A549 (cell line): ENCODE data around the gene C10orf90. TPM values are rescaled to one million over a fixed set of nuclear protein-coding genes. Genes with fewer than 3 reads are reported as not detected.

Experiments used
- ATAC-seq, 2 experiments: fragments of 200-7000 bp in 1 of 2; fragments of >200 bp in 1 of 2; cut with Nextera tagmentation in 1 of 2; cut with Tn5 transposase in 1 of 2; 3 replicates each; pipeline versions ENCODE4 v1.8.0 to v1.9.1; 2018 to 2020; ENCODE audit warnings: mild to moderate bottlenecking in 1 of 2, moderate library complexity in 1 of 2
- CTCF ChIA-PET: fragments of 300-600 bp; sonication (Branson Sonifier 250); formaldehyde crosslinking; extraction: SDS; loops from one replicate; lab custom pipeline; 2021; ENCODE audit warnings: antibody characterized with exemption, inconsistent platforms; lab: Yijun Ruan, JAX
- POLR2A ChIA-PET: fragments of 350-600 bp; formaldehyde crosslinking; extraction: SDS; loops from one replicate; lab custom pipeline; 2021; ENCODE audit warnings: antibody characterized with exemption, inconsistent platforms; lab: Yijun Ruan, JAX
- DNase-seq, 2 experiments: peaks; one replicate each; pipeline versions ENCODE4 v3.0.0 to v3.0.0-alpha.2; 2011 to 2016; ENCODE audit warnings: low read depth in 1 of 2, low spot score in 1 of 2
- FAIRE-seq: peaks from 2 replicates; lab custom pipeline; 2011; peaks lifted over from hg19 to GRCh38; lab: Jason Lieb, UNC
- H3K27ac ChIP-seq, 2 experiments: fragments of >200 bp; sonication (Bioruptor Twin); formaldehyde crosslinking; 3 replicates each; pipeline ENCODE4 v1.5.1; 2016 to 2017
- H3K4me1 ChIP-seq: fragments of >200 bp; sonication (Bioruptor Twin); formaldehyde crosslinking; 3 replicates; pipeline ENCODE4 v1.6.1; 2016
- H3K4me2 ChIP-seq: fragments of >200 bp; sonication (Bioruptor Twin); formaldehyde crosslinking; 3 replicates; pipeline ENCODE4 v1.6.1; 2016
- H3K4me3 ChIP-seq: fragments of >200 bp; sonication (Bioruptor Twin); formaldehyde crosslinking; 3 replicates; pipeline ENCODE4 v1.5.1; 2016
- H3K9me3 ChIP-seq: fragments of >200 bp; sonication (Bioruptor Twin); formaldehyde crosslinking; 3 replicates; pipeline ENCODE4 v1.6.1; 2016
- CBX2 ChIP-seq: fragments of 200-600 bp; sonication (generic); IDR thresholded peaks from 2 replicates; pipeline ENCODE4 v1.6.1; 2016; ENCODE audit warnings: low read depth, mild to moderate bottlenecking, borderline replicate concordance
- CEBPB ChIP-seq, 2 experiments: fragments of >200 bp in 1 of 2; sonication (Bioruptor Twin) in 1 of 2; formaldehyde crosslinking in 1 of 2; IDR thresholded peaks; 2 replicates each; pipeline ENCODE4 v1.6.1; 2012 to 2016
- EHMT2 ChIP-seq: fragments of 200-600 bp; sonication (generic); IDR thresholded peaks from 2 replicates; pipeline ENCODE4 v1.6.1; 2016; ENCODE audit warnings: antibody characterized with exemption, low read depth, mild to moderate bottlenecking, moderate library complexity
- ESRRA ChIP-seq: fragments of 150-350 bp; IDR thresholded peaks from 2 replicates; pipeline ENCODE4 v1.6.1; 2014; ENCODE audit warnings: mild to moderate bottlenecking, low read length, borderline replicate concordance
- FOXS1 ChIP-seq: fragments of 250-450 bp; sonication (Bioruptor Pico); IDR thresholded peaks from 2 replicates; pipeline ENCODE4 v1.5.0; 2020; ENCODE audit warnings: mild to moderate bottlenecking, moderate library complexity
- GATA3 ChIP-seq: IDR thresholded peaks from 2 replicates; pipeline ENCODE4 v1.6.1; 2012; ENCODE audit warnings: borderline replicate concordance
- HEYL ChIP-seq: fragments of 250-450 bp; sonication (Bioruptor Pico); IDR thresholded peaks from 2 replicates; pipeline ENCODE4 v1.8.0; 2021; ENCODE audit warnings: mild to moderate bottlenecking, moderate library complexity
- HOXA7 ChIP-seq: fragments of 250-450 bp; sonication (Bioruptor Pico); IDR thresholded peaks from 2 replicates; pipeline ENCODE4 v1.5.0; 2020; ENCODE audit warnings: mild to moderate bottlenecking, moderate library complexity
- HOXB13 ChIP-seq: fragments of 250-450 bp; sonication (Bioruptor Pico); IDR thresholded peaks from 2 replicates; pipeline ENCODE4 v1.5.0; 2020; ENCODE audit warnings: low read depth, mild to moderate bottlenecking, moderate library complexity
- HOXB5 ChIP-seq: fragments of 250-450 bp; sonication (Bioruptor Pico); IDR thresholded peaks from 2 replicates; pipeline ENCODE4 v1.5.0; 2020; ENCODE audit warnings: mild to moderate bottlenecking, moderate library complexity
- JUNB ChIP-seq: fragments of >200 bp; sonication (Bioruptor Twin); formaldehyde crosslinking; IDR thresholded peaks from 2 replicates; pipeline ENCODE4 v1.6.1; 2016
- MAZ ChIP-seq: fragments of 150-350 bp; IDR thresholded peaks from 2 replicates; pipeline ENCODE4 v1.6.1; 2014; ENCODE audit warnings: antibody characterized with exemption, low read depth, low read length, borderline replicate concordance
- NR3C1 ChIP-seq: fragments of >200 bp; sonication (Bioruptor Twin); formaldehyde crosslinking; IDR thresholded peaks from 3 replicates; pipeline ENCODE4 v1.6.1; 2017
- PHF8 ChIP-seq: fragments of 200-600 bp; sonication (generic); IDR thresholded peaks from 2 replicates; pipeline ENCODE4 v1.6.1; 2016; ENCODE audit warnings: low read depth, mild to moderate bottlenecking, antibody characterized with exemption, moderate library complexity, borderline replicate concordance
- POLR2AphosphoS2 ChIP-seq: conservative IDR thresholded peaks from 2 replicates; pipeline ENCODE4 v1.6.1; 2012; ENCODE audit warnings: low read length, improper control_type of control experiment, inconsistent platforms
- RARB ChIP-seq: fragments of 250-450 bp; sonication (Bioruptor Pico); IDR thresholded peaks from 2 replicates; pipeline ENCODE4 v1.8.0; 2021; ENCODE audit warnings: mild to moderate bottlenecking, moderate library complexity
- REST ChIP-seq: fragments of 200-600 bp; sonication (generic); IDR thresholded peaks from 2 replicates; pipeline ENCODE4 v1.6.1; 2016; ENCODE audit warnings: antibody characterized with exemption, mild to moderate bottlenecking, moderate library complexity
- RFX5 ChIP-seq: fragments of 450-650 bp; IDR thresholded peaks from 2 replicates; pipeline ENCODE4 v1.7.1; 2014; ENCODE audit warnings: antibody characterized with exemption, mild to moderate bottlenecking, moderate library complexity
- TFCP2L1 ChIP-seq: fragments of 250-450 bp; sonication (Bioruptor Pico); IDR thresholded peaks from 2 replicates; pipeline ENCODE4 v1.5.0; 2021; ENCODE audit warnings: mild to moderate bottlenecking
- TP53 ChIP-seq: fragments of 250-450 bp; sonication (Bioruptor Pico); IDR thresholded peaks from 2 replicates; pipeline ENCODE4 v1.5.0; 2021; ENCODE audit warnings: mild to moderate bottlenecking, moderate library complexity
- USF2 ChIP-seq: fragments of 450-650 bp; IDR thresholded peaks from 2 replicates; pipeline ENCODE4 v1.6.1; 2014; ENCODE audit warnings: antibody characterized with exemption
- ZC3H11A ChIP-seq: fragments of 450-650 bp; IDR thresholded peaks from 2 replicates; pipeline ENCODE4 v1.6.1; 2014; ENCODE audit warnings: antibody characterized with exemption, mild to moderate bottlenecking
- ZFP36 ChIP-seq: fragments of 450-650 bp; IDR thresholded peaks from 2 replicates; pipeline ENCODE4 v1.6.1; 2014; ENCODE audit warnings: borderline replicate concordance; ENCODE audit not compliant: partially characterized antibody
- WGBS: methylation state at CpG from one replicate; pipeline ENCODE4 v1.1.6; 2017; ENCODE audit errors: missing lambda C conversion rate; 5-methylcytosine and 5-hydroxymethylcytosine counted together
- polyA plus RNA-seq, 4 experiments: library from polyadenylated mRNA; depleted of rRNA in 3 of 4; stranded (reverse); fragments of >200 nt; fragmentation: RNase III in 1 of 4; extraction: RNeasy Plus Mini Kit Qiagen cat#74134 plus additional on column Dnase treatment in 1 of 4; gene quantifications; 2 replicates in 3 of 4; 3 replicates in 1 of 4; pipeline ENCODE4 v1.2.3, GENCODE V29; 2011 to 2017
- TF ChIP-seq, protein P1 (sequence below): fragments of >200 bp; sonication (Bioruptor Twin); formaldehyde crosslinking; IDR thresholded peaks from 3 replicates; pipeline ENCODE4 v1.5.1; 2016
- TF ChIP-seq, protein P2 (sequence below): IDR thresholded peaks from 2 replicates; pipeline ENCODE4 v1.6.1; 2012

C10orf90 gene
- polyA plus RNA-seq, 2 of the 4 experiments (the other 2 are of a cell fraction): 0.70 to 2.0 TPM

DNA sequence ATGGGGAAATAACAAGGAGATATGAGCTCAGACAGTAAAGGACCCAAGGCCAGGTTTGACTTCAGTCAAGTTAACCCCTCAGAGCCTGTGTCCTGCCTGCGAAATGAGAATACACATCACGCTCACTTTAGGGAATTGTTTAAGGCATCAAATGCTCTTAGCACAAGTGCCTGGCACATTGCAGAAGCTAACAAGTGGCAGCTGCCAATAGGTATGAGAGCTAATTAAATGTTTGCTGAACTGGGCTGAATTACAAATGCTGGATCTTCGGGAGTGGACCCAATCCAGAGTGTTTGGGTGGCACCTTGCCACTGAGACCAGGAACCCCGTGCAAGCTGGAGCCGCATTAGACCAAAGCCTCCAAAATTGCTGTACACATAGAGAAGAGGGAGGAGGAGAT, 136.8 kb downstream of the C10orf90 start:
- H3K9me3 ChIP-seq: no peaks in the 10 kb centered on the region
- WGBS: 67% methylated on average over 5 of the region's 5 CpGs
- H3K4me3 ChIP-seq: no peak overlapping the region
- TF ChIP-seq ZC3H11A (no peak), CBX2 (no peak), TFCP2L1 (CRISPR knock-in tag) (no peak), POLR2AphosphoS2 (no peak), HEYL (CRISPR knock-in tag) (no peak), HOXB13 (CRISPR knock-in tag) (no peak), CEBPB (IDR thresholded peaks at IDR 0.05) (no peak), PHF8 (no peak), NR3C1 (no peak), ZFP36 (no peak), USF2 (no peak), FOXS1 (CRISPR knock-in tag) (no peak), HOXA7 (CRISPR knock-in tag) (no peak), EHMT2 (no peak), HOXB5 (CRISPR knock-in tag) (no peak)
- TF ChIP-seq, protein P1, sequence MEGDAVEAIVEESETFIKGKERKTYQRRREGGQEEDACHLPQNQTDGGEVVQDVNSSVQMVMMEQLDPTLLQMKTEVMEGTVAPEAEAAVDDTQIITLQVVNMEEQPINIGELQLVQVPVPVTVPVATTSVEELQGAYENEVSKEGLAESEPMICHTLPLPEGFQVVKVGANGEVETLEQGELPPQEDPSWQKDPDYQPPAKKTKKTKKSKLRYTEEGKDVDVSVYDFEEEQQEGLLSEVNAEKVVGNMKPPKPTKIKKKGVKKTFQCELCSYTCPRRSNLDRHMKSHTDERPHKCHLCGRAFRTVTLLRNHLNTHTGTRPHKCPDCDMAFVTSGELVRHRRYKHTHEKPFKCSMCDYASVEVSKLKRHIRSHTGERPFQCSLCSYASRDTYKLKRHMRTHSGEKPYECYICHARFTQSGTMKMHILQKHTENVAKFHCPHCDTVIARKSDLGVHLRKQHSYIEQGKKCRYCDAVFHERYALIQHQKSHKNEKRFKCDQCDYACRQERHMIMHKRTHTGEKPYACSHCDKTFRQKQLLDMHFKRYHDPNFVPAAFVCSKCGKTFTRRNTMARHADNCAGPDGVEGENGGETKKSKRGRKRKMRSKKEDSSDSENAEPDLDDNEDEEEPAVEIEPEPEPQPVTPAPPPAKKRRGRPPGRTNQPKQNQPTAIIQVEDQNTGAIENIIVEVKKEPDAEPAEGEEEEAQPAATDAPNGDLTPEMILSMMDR: no peak
- TF ChIP-seq, all 56 proteins: peak for 0
- no peak overlapping the region for H3K27ac ChIP-seq
- no peak for DNase-seq
- no peak for FAIRE-seq
- ATAC-seq: no peak
- no peak overlapping the region for H3K4me2 ChIP-seq
- no peaks in the 10 kb centered on the region for H3K4me1 ChIP-seq
- ChIA-PET POLR2A (no interaction called here), CTCF (interaction anchor here (1.3 kb wide), 1 partner anchor 30 kb away, joined by 4 read pairs; no protein-coding TSS in a partner anchor)

- Histone ChIP-seq H3K9me3 (no peaks in the 10 kb centered on the region), H3K4me3 (no peak overlapping the region), H3K4me1 (no peaks in the 10 kb centered on the region), H3K27ac (no peak overlapping the region), H3K4me2 (no peak overlapping the region)
- DNase-seq (no peak), ATAC-seq (no peak), FAIRE-seq (no peak)
- WGBS: 51% methylated on average over 8 of the region's 8 CpGs
- no peak for TF ChIP-seq HOXB5 (CRISPR knock-in tag)
- TF ChIP-seq CBX2: no peak
- no peak for TF ChIP-seq TP53 (CRISPR knock-in tag)
- TF ChIP-seq USF2: no peak
- no peak for TF ChIP-seq MAZ
- TF ChIP-seq ESRRA: no peak
- TF ChIP-seq JUNB: no peak
- no peak for TF ChIP-seq ZFP36
- no peak for TF ChIP-seq RARB (CRISPR knock-in tag)
- TF ChIP-seq RFX5: no peak
- no peak for TF ChIP-seq GATA3
- no peak for TF ChIP-seq REST
- TF ChIP-seq, protein P2, sequence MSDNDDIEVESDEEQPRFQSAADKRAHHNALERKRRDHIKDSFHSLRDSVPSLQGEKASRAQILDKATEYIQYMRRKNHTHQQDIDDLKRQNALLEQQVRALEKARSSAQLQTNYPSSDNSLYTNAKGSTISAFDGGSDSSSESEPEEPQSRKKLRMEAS: no peak
- ChIA-PET POLR2A (no interaction called here), CTCF (no interaction called here)
These were observed 142.1 kb downstream of the C10orf90 start for GRCh38 chr10:126528315-126528835.
